H1 (cell line): Measurements from ENCODE around the gene CRTC1. TPM values are rescaled to one million over a fixed set of nuclear protein-coding genes. Genes with fewer than 3 reads are reported as not detected.

ENCODE experiments used
- CTCF ChIA-PET: fragments of 300-600 bp; sonication (Branson Sonifier 250); formaldehyde crosslinking; loops from one replicate; lab custom pipeline; 2021; ENCODE audit not compliant: partially characterized antibody; lab: Charles Lee
- POLR2A ChIA-PET: fragments of 300-600 bp; sonication (Branson Sonifier 250); formaldehyde crosslinking; loops from one replicate; lab custom pipeline; 2021; ENCODE audit warnings: inconsistent platforms; ENCODE audit not compliant: partially characterized antibody; lab: Charles Lee
- DNase-seq, 2 experiments: peaks; one replicate each; pipeline versions ENCODE4 v3.0.0 to v3.0.0-alpha.2; 2010 to 2022; ENCODE audit warnings: low spot score in 2 of 2, low read depth in 1 of 2, mixed read lengths in 1 of 2
- FAIRE-seq: peaks from 2 replicates; lab custom pipeline; 2011; peaks lifted over from hg19 to GRCh38; lab: Jason Lieb, UNC
- H2AFZ ChIP-seq: 2 replicates; pipeline ENCODE4 v1.8.1; 2012; ENCODE audit warnings: low read length, inconsistent platforms
- H2AK5ac ChIP-seq: 2 replicates; pipeline ENCODE4 v1.6.1; 2013; ENCODE audit warnings: low read depth, low read length
- H2BK120ac ChIP-seq: replicated peaks from 2 replicates; pipeline ENCODE3; 2013; ENCODE audit warnings: low read depth, low read length, inconsistent platforms
- H2BK12ac ChIP-seq: 2 replicates; pipeline ENCODE4 v1.6.1; 2013; ENCODE audit warnings: low read depth, low read length
- H2BK15ac ChIP-seq: 2 replicates; pipeline ENCODE4 v1.6.1; 2013; ENCODE audit warnings: low read length
- H2BK20ac ChIP-seq: 2 replicates; pipeline ENCODE4 v1.6.1; 2013; ENCODE audit warnings: low read length
- H2BK5ac ChIP-seq: 2 replicates; pipeline ENCODE4 v1.6.1; 2013; ENCODE audit warnings: low read depth, low read length
- H3K14ac ChIP-seq: 2 replicates; pipeline ENCODE4 v1.6.1; 2013; ENCODE audit warnings: inconsistent platforms; ENCODE audit not compliant: insufficient read length
- H3K18ac ChIP-seq: 2 replicates; pipeline ENCODE4 v1.6.1; 2013; ENCODE audit warnings: low read length; ENCODE audit errors: extremely low read depth
- H3K23ac ChIP-seq: 2 replicates; pipeline ENCODE4 v1.6.1; 2013; ENCODE audit warnings: inconsistent platforms; ENCODE audit not compliant: insufficient read length
- H3K23me2 ChIP-seq: 2 replicates; pipeline ENCODE4 v1.6.1; 2013; ENCODE audit warnings: low read depth, low read length
- H3K27ac ChIP-seq: 2 replicates; pipeline ENCODE4 v1.6.1; 2011; ENCODE audit warnings: low read depth, low read length, inconsistent platforms
- H3K27me3 ChIP-seq, 4 experiments: replicated peaks in 1 of 4; 1 replicate in 1 of 4; 2 replicates in 3 of 4; pipeline versions ENCODE4 v1.6.1 to v1.8.1; 2011 to 2013; ENCODE audit warnings: low read length in 3 of 4, mild to moderate bottlenecking in 3 of 4, inconsistent platforms in 2 of 4, mixed read lengths in 2 of 4, moderate library complexity in 1 of 4; ENCODE audit not compliant: control insufficient read depth in 3 of 4, insufficient read depth in 3 of 4; ENCODE audit errors: extremely low read depth in 1 of 4
- H3K36me3 ChIP-seq, 4 experiments: 2 replicates each; pipeline versions ENCODE4 v1.6.1 to v1.8.1; 2011 to 2013; ENCODE audit warnings: mild to moderate bottlenecking in 4 of 4, low read length in 3 of 4, moderate library complexity in 2 of 4, control low read depth in 1 of 4, inconsistent platforms in 1 of 4; ENCODE audit not compliant: insufficient read depth in 4 of 4, control insufficient read depth in 2 of 4
- H3K4ac ChIP-seq: replicated peaks from 2 replicates; pipeline ENCODE3; 2013; ENCODE audit warnings: low read length, low read depth, mixed read lengths, inconsistent platforms; ENCODE audit not compliant: insufficient read length
- H3K4me1 ChIP-seq, 4 experiments: replicated peaks in 1 of 4; 1 replicate in 1 of 4; 2 replicates in 3 of 4; pipeline versions ENCODE4 v1.6.1 to v1.8.1; 2011 to 2013; ENCODE audit warnings: low read length in 3 of 4, inconsistent platforms in 2 of 4, mixed read lengths in 1 of 4; ENCODE audit not compliant: insufficient read depth in 4 of 4, control insufficient read depth in 3 of 4
- H3K4me2 ChIP-seq, 2 experiments: 2 replicates each; pipeline versions ENCODE4 v1.6.1 to v1.8.1; 2011 to 2013; ENCODE audit warnings: low read depth in 2 of 2, low read length in 2 of 2, control low read depth in 1 of 2, inconsistent platforms in 1 of 2, mild to moderate bottlenecking in 1 of 2; ENCODE audit not compliant: insufficient read depth in 1 of 2
- H3K4me3 ChIP-seq, 4 experiments: fragments of 200-600, 300-600 bp in 1 of 4; sonication (generic), shearing (Covaris generic), sonication (Bioruptor Twin) in 1 of 4; 2 replicates each; pipeline versions ENCODE4 v1.5.1 to v1.8.1; 2011 to 2016; ENCODE audit warnings: low read length in 4 of 4, low read depth in 3 of 4, control low read depth in 2 of 4, inconsistent platforms in 2 of 4, mild to moderate bottlenecking in 2 of 4, mixed read lengths in 1 of 4, moderate library complexity in 1 of 4; ENCODE audit not compliant: insufficient read depth in 2 of 4; ENCODE audit errors: extremely low read depth in 1 of 4
- H3K56ac ChIP-seq: replicated peaks from 2 replicates; pipeline ENCODE3; 2013; ENCODE audit warnings: low read depth, mild to moderate bottlenecking, mixed read lengths, low read length, inconsistent platforms; ENCODE audit not compliant: insufficient read length
- H3K79me1 ChIP-seq: 2 replicates; pipeline ENCODE4 v1.6.1; 2013; ENCODE audit warnings: low read depth, low read length, control low read depth
- H3K79me2 ChIP-seq, 2 experiments: 2 replicates each; pipeline versions ENCODE4 v1.6.1 to v1.8.1; 2012 to 2013; ENCODE audit warnings: low read length in 2 of 2, mild to moderate bottlenecking in 2 of 2, inconsistent platforms in 1 of 2; ENCODE audit not compliant: insufficient read depth in 2 of 2, control insufficient read depth in 1 of 2
- H3K9ac ChIP-seq, 4 experiments: replicated peaks in 1 of 4; 1 replicate in 1 of 4; 2 replicates in 3 of 4; pipeline versions ENCODE4 v1.6.1 to v1.8.1; 2011 to 2013; ENCODE audit warnings: low read depth in 3 of 4, low read length in 3 of 4, control low read depth in 2 of 4, mild to moderate bottlenecking in 2 of 4, moderate library complexity in 2 of 4, inconsistent platforms in 1 of 4; ENCODE audit errors: extremely low read depth in 1 of 4
- H3K9me3 ChIP-seq, 2 experiments: 2 replicates each; pipeline versions ENCODE4 v1.6.1 to v1.8.1; 2012 to 2013; ENCODE audit warnings: mild to moderate bottlenecking in 2 of 2, moderate library complexity in 2 of 2, control low read depth in 1 of 2, inconsistent platforms in 1 of 2, low read depth in 1 of 2, low read length in 1 of 2, mixed read lengths in 1 of 2; ENCODE audit not compliant: insufficient read depth in 2 of 2
- H4K20me1 ChIP-seq, 2 experiments: replicated peaks in 1 of 2; 2 replicates each; pipeline versions ENCODE3 to v1.8.1; 2011 to 2013; ENCODE audit warnings: inconsistent platforms in 2 of 2, low read length in 2 of 2, mild to moderate bottlenecking in 1 of 2; ENCODE audit not compliant: insufficient read depth in 2 of 2, control insufficient read depth in 1 of 2
- H4K5ac ChIP-seq: 2 replicates; pipeline ENCODE4 v1.6.1; 2013; ENCODE audit warnings: low read length, low read depth, mixed read lengths, inconsistent platforms; ENCODE audit not compliant: insufficient read length
- H4K8ac ChIP-seq: 2 replicates; pipeline ENCODE4 v1.8.0; 2013; ENCODE audit warnings: mild to moderate bottlenecking, moderate library complexity, low read length, inconsistent platforms; ENCODE audit not compliant: insufficient read depth; ENCODE audit errors: extremely low read depth
- H4K91ac ChIP-seq: replicated peaks from 2 replicates; pipeline ENCODE3; 2013; ENCODE audit warnings: low read length, mixed read lengths, inconsistent platforms; ENCODE audit not compliant: insufficient read length
- ATF2 ChIP-seq: IDR thresholded peaks from 2 replicates; pipeline ENCODE4 v1.6.1; 2012; ENCODE audit warnings: low read length, inconsistent platforms
- BCL11A ChIP-seq, 2 experiments: IDR thresholded peaks; one replicate each; pipeline ENCODE4 v1.6.1; 2011; ENCODE audit warnings: low read depth in 2 of 2, low read length in 2 of 2, mild to moderate bottlenecking in 2 of 2
- BRCA1 ChIP-seq: IDR thresholded peaks from 2 replicates; pipeline ENCODE4 v1.6.1; 2012; ENCODE audit warnings: low read depth, low read length, improper control_type of control experiment
- CTBP2 ChIP-seq: IDR thresholded peaks from 2 replicates; pipeline ENCODE4 v1.7.0; 2011; ENCODE audit warnings: borderline replicate concordance, mild to moderate bottlenecking, moderate library complexity, mixed read lengths, low read length; ENCODE audit not compliant: insufficient read depth, insufficient read length
- EGR1 ChIP-seq: IDR thresholded peaks from 2 replicates; pipeline ENCODE4 v1.6.1; 2011; ENCODE audit warnings: low read depth, low read length, borderline replicate concordance
- FOSL1 ChIP-seq: IDR thresholded peaks from 2 replicates; pipeline ENCODE4 v1.6.1; 2011; ENCODE audit warnings: mild to moderate bottlenecking, low read depth, low read length, moderate library complexity; ENCODE audit not compliant: insufficient read depth
- MAFK ChIP-seq: IDR thresholded peaks from 2 replicates; pipeline ENCODE4 v1.6.1; 2012; ENCODE audit warnings: low read depth, mild to moderate bottlenecking, improper control_type of control experiment, low read length
- NRF1 ChIP-seq: IDR thresholded peaks from 2 replicates; pipeline ENCODE4 v1.6.1; 2011; ENCODE audit warnings: mild to moderate bottlenecking, low read depth, low read length, improper control_type of control experiment
- RFX5 ChIP-seq: IDR thresholded peaks from 2 replicates; pipeline ENCODE4 v1.6.1; 2011; ENCODE audit warnings: low read depth, low read length, improper control_type of control experiment, borderline replicate concordance
- TAF1 ChIP-seq: IDR thresholded peaks from 2 replicates; pipeline ENCODE4 v1.6.1; 2011; ENCODE audit warnings: mild to moderate bottlenecking, low read depth, low read length
- TBP ChIP-seq: IDR thresholded peaks from 2 replicates; pipeline ENCODE4 v1.6.1; 2011; ENCODE audit warnings: low read depth, low read length, improper control_type of control experiment
- WGBS, 2 experiments: shearing (Covaris generic) in 1 of 2; methylation state at CpG; one replicate each; pipeline versions ENCODE4 v1.1.6 to v1.1.7; 2013 to 2015; ENCODE audit warnings: low lambda C conversion rate in 2 of 2, mixed read lengths in 2 of 2, inconsistent platforms in 1 of 2, low coverage in 1 of 2, missing lambda C conversion rate in 1 of 2; ENCODE audit not compliant: insufficient replicate concordance in 2 of 2, insufficient coverage in 1 of 2, insufficient read length in 1 of 2; ENCODE audit errors: extremely low coverage in 1 of 2, missing lambda C conversion rate in 1 of 2; 5-methylcytosine and 5-hydroxymethylcytosine counted together
- polyA plus RNA-seq, 7 experiments: library from polyadenylated mRNA; depleted of rRNA in 3 of 7; stranded (reverse) in 5 of 7; unstranded in 2 of 7; fragments of >200 nt in 5 of 7; fragments of 200-250 nt in 2 of 7; gene quantifications; 1 replicate in 5 of 7; 2 replicates in 1 of 7; 4 replicates in 1 of 7; pipeline versions ENCODE4 v1.2.1 to v1.2.3, GENCODE V29; 2011 to 2013; ENCODE audit warnings: missing spikeins in 2 of 7, mixed read lengths in 2 of 7
- total RNA-seq: library from RNA; stranded (reverse); fragmentation: NEBNext Ultra II Directional; extraction: Animal tissue kit (Norgen Biotek cat#: 25700); gene quantifications from 2 replicates; pipeline ENCODE4 v1.2.1, GENCODE V29; 2021

The CRTC1 gene
- total and polyA plus RNA-seq, 2 of the 8 experiments (the other 6 are each of a cell fraction or from before 2014, with no cell fraction given), result 2.9 to 8.5 TPM

GRCh38 chr19:18745012-18745735 lies 61.7 kb downstream of the CRTC1 start:
- Histone ChIP-seq H3K4me3 (no peak overlapping the region), H4K8ac (no peak overlapping the region), H2BK20ac (no peak overlapping the region), H2AFZ (no peak overlapping the region), H3K27me3 (no peaks in the 10 kb centered on the region; a peak in 1 of 7 replicates), H3K18ac (no peak overlapping the region), H3K9ac (no peak overlapping the region), H3K14ac (no peak overlapping the region), H4K5ac (no peak overlapping the region), H4K20me1 (peaks cover 2 to 3% of the 10 kb centered on the region in 2 experiments), H3K36me3 (no peaks in the 10 kb centered on the region), H3K79me1 (peaks cover 2% of the 10 kb centered on the region; the same call in 1 of the 2 replicates), H2BK120ac (no peak overlapping the region), H3K9me3 (no peaks in the 10 kb centered on the region), H3K23ac (no peak overlapping the region), H2BK15ac (no peak overlapping the region), H3K4me1 (peaks cover 0 to 24% (median 9%) of the 10 kb centered on the region in 4 experiments; a peak in 6 of 7 replicates), H3K4me2 (no peak overlapping the region), H4K91ac (no peak overlapping the region), H3K4ac (no peak overlapping the region), H2BK5ac (no peak overlapping the region), H2AK5ac (no peak overlapping the region), H3K27ac (no peak overlapping the region), H2BK12ac (no peak overlapping the region), H3K23me2 (no peaks in the 10 kb centered on the region; the same call in 1 of the 2 replicates), H3K79me2 (no peaks in the 10 kb centered on the region), H3K56ac (no peak overlapping the region)
- WGBS, 2 experiments, result 92% methylated on average over 23 of the region's 26 CpGs; no CpG with 5 or more reads in 1 of the 2 experiments
- CTCF ChIA-PET, result interaction anchor here (0.8 to 1.1 kb wide), 2 partner anchors 89 to 157 kb away, joined by 3 read pairs; partner anchors contain the start of gene REX1BD
- POLR2A ChIA-PET, result interaction anchor here (0.5 to 1.1 kb wide), 2 partner anchors 15 to 57 kb away, joined by 3 read pairs; no protein-coding TSS in a partner anchor
- DNase-seq (no peak), FAIRE-seq (no peak)
- TF ChIP-seq ATF2 (no peak), TAF1 (no peak), BRCA1 (no peak), FOSL1 (no peak), NRF1 (no peak), MAFK (no peak), RFX5 (no peak), BCL11A (IDR thresholded peaks at IDR 0.05; ENCODE audit: low read depth in 2 of 2, low read length in 2 of 2) (no peak), TBP (no peak), CTBP2 (no peak), EGR1 (no peak)
